SHP77 treated with DMSO at 0.1 percent for 48 hours (cell line): Measurements from ENCODE around the gene ULBP1.
"Not testable (repeated sequence)": the region's sequence is repeated elsewhere in the genome, so short reads cannot be mapped to it uniquely, and the experiment has no call there.

Source experiments
- DNase-seq: peaks from one replicate; lab custom pipeline; 2025; lab: John Stamatoyannopoulos, UW

Gene ULBP1

GRCh38 chr6:150005761-150006651, 42.3 kb downstream of the ULBP1 start:
- DNase-seq = no peak

GRCh38 chr6:150006961-150007464, 43.3 kb downstream of the ULBP1 start:
- DNase-seq = no peak

- DNase-seq = no peak
Measured at GRCh38 chr6:150008588-150008987, 44.8 kb downstream of the ULBP1 start.

GRCh38 chr6:150012846-150013784, 49.4 kb downstream of the ULBP1 start:
- not testable (repeated sequence) for DNase-seq

GRCh38 chr6:150013785-150014622, 50.3 kb downstream of the ULBP1 start:
- not testable (repeated sequence) for DNase-seq

- DNase-seq = not testable (repeated sequence)
Measured at GRCh38 chr6:150014623-150015280, 51.0 kb downstream of the ULBP1 start.

- not testable (repeated sequence) for DNase-seq
Measured at GRCh38 chr6:150015281-150016001, 51.7 kb downstream of the ULBP1 start.

- peak; percentile 8 for DNase-seq
Measured at GRCh38 chr6:150016324-150017185, 52.8 kb downstream of the ULBP1 start.

- not testable (repeated sequence) for DNase-seq
Measured at GRCh38 chr6:150017186-150017521, 53.4 kb downstream of the ULBP1 start.

- no peak for DNase-seq
Measured at GRCh38 chr6:150018846-150019580, 55.3 kb downstream of the ULBP1 start.

GRCh38 chr6:150021870-150022269, 58.1 kb downstream of the ULBP1 start:
- not testable (repeated sequence) for DNase-seq
